Measurements from ENCODE around the gene RIPOR1. TPM values are rescaled to one million over a fixed set of nuclear protein-coding genes. Genes with fewer than 3 reads are reported as not detected.

RIPOR1 gene, protein sequence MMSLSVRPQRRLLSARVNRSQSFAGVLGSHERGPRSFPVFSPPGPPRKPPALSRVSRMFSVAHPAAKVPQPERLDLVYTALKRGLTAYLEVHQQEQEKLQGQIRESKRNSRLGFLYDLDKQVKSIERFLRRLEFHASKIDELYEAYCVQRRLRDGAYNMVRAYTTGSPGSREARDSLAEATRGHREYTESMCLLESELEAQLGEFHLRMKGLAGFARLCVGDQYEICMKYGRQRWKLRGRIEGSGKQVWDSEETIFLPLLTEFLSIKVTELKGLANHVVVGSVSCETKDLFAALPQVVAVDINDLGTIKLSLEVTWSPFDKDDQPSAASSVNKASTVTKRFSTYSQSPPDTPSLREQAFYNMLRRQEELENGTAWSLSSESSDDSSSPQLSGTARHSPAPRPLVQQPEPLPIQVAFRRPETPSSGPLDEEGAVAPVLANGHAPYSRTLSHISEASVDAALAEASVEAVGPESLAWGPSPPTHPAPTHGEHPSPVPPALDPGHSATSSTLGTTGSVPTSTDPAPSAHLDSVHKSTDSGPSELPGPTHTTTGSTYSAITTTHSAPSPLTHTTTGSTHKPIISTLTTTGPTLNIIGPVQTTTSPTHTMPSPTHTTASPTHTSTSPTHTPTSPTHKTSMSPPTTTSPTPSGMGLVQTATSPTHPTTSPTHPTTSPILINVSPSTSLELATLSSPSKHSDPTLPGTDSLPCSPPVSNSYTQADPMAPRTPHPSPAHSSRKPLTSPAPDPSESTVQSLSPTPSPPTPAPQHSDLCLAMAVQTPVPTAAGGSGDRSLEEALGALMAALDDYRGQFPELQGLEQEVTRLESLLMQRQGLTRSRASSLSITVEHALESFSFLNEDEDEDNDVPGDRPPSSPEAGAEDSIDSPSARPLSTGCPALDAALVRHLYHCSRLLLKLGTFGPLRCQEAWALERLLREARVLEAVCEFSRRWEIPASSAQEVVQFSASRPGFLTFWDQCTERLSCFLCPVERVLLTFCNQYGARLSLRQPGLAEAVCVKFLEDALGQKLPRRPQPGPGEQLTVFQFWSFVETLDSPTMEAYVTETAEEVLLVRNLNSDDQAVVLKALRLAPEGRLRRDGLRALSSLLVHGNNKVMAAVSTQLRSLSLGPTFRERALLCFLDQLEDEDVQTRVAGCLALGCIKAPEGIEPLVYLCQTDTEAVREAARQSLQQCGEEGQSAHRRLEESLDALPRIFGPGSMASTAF
- total RNA-seq (2021; ENCODE audit: unreplicated experiment) (82.2 TPM), Bru-seq, nascent RNA (percentile 63 among the genes with signal in this experiment), BruChase-seq, experiment 1, labeled RNA remaining after a 2-hour chase (percentile 82 among the genes with signal in this experiment), BruChase-seq, experiment 2, labeled RNA remaining after a 6-hour chase (percentile 85 among the genes with signal in this experiment)
- polyA plus RNA-seq (2012; ENCODE audit: insufficient read length): 49.8 TPM
- long read RNA-seq, full-length matches to known transcripts: 2 of 35 reads
- long read RNA-seq, partial matches to known transcripts: 20 of 35 reads
- long read RNA-seq, other reads (novel, unspliced or antisense): 13 of 35 reads

- H3K9me3 ChIP-seq (ENCODE audit: control insufficient read depth, insufficient read depth, low read depth, low read length): no peaks in the 10 kb centered on the region
- CTCF ChIA-PET: no interaction called here
- TF ChIP-seq, protein P1, sequence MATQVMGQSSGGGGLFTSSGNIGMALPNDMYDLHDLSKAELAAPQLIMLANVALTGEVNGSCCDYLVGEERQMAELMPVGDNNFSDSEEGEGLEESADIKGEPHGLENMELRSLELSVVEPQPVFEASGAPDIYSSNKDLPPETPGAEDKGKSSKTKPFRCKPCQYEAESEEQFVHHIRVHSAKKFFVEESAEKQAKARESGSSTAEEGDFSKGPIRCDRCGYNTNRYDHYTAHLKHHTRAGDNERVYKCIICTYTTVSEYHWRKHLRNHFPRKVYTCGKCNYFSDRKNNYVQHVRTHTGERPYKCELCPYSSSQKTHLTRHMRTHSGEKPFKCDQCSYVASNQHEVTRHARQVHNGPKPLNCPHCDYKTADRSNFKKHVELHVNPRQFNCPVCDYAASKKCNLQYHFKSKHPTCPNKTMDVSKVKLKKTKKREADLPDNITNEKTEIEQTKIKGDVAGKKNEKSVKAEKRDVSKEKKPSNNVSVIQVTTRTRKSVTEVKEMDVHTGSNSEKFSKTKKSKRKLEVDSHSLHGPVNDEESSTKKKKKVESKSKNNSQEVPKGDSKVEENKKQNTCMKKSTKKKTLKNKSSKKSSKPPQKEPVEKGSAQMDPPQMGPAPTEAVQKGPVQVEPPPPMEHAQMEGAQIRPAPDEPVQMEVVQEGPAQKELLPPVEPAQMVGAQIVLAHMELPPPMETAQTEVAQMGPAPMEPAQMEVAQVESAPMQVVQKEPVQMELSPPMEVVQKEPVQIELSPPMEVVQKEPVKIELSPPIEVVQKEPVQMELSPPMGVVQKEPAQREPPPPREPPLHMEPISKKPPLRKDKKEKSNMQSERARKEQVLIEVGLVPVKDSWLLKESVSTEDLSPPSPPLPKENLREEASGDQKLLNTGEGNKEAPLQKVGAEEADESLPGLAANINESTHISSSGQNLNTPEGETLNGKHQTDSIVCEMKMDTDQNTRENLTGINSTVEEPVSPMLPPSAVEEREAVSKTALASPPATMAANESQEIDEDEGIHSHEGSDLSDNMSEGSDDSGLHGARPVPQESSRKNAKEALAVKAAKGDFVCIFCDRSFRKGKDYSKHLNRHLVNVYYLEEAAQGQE (IDR thresholded peaks at IDR 0.05; ENCODE audit: insufficient read depth in 1 of 2, low read depth in 2 of 2, low read length in 1 of 2): no peak
- TF ChIP-seq TCF7L2 (IDR thresholded peaks at IDR 0.05; ENCODE audit: low read depth, low read length): no peak
- TF ChIP-seq POLR2AphosphoS5 (IDR thresholded peaks at IDR 0.05; ENCODE audit: low read depth, low read length): no peak
- no peak for TF ChIP-seq SIN3A (IDR thresholded peaks at IDR 0.05; ENCODE audit: borderline replicate concordance, insufficient read depth, low read depth, low read length)
- no peak for TF ChIP-seq CTCF (IDR thresholded peaks at IDR 0.05)
- H3K36me3 ChIP-seq (ENCODE audit: control insufficient read depth, insufficient read depth, low read length): no peaks in the 10 kb centered on the region; the same call in 1 of the 2 replicates
- no peak for DNase-seq (ENCODE audit: low read depth, low spot score)
- intact Hi-C loops (cut with micrococcal nuclease; ENCODE audit: unreplicated experiment): no loop called here
- H3K27me3 ChIP-seq (ENCODE audit: control insufficient read depth, insufficient read depth, low read length): no peaks in the 10 kb centered on the region
- ATAC-seq: peak; percentile 80
- peak within 1 kb of the TSS; percentile 69 to 79 for H3K4me3 ChIP-seq (ENCODE audit: low read depth in 2 of 2, low read length in 2 of 2)
- POLR2A ChIA-PET: interaction anchor here (0.7 kb wide), 1 partner anchor 25 kb away, joined by 4 read pairs; no protein-coding TSS in a partner anchor
- H3K27ac ChIP-seq (ENCODE audit: low read length): peak within 1 kb of the TSS; percentile 89
- in situ Hi-C loops (cut with HindIII; ENCODE audit: low pct_unique_long_range_greater_than_20kb, low sequenced_read_pairs): no loop called here
- H3K4me1 ChIP-seq (ENCODE audit: control insufficient read depth, insufficient read depth, low read length): peaks cover 19% of the 10 kb centered on the region
- no TSS peak for BruUV-seq (replicated peaks)
These were observed at the start of gene RIPOR1 for GRCh38 chr16:67528222-67528869. RIPOR1 (plus strand) TSS chr16:67528829; CDS start chr16:67538447, 9,618 bp downstream.
